GM21737 (cell line): ENCODE results near the gene LRRTM4.

Experiments used
- ATAC-seq: cut with Tn5 transposase; IDR thresholded peaks from one replicate; pipeline ENCODE4 v1.9.1; 2021; ENCODE audit warnings: mild to moderate bottlenecking, moderate library complexity; ENCODE audit not compliant: unreplicated experiment

Gene LRRTM4

GRCh38 chr2:77325395-77325794 is 196.8 kb downstream of the LRRTM4 start:
- no peak for ATAC-seq

- ATAC-seq: no peak
These were observed 199.7 kb downstream of the LRRTM4 start for GRCh38 chr2:77322431-77322830.

GRCh38 chr2:77314721-77315120 is 207.5 kb downstream of the LRRTM4 start:
- no peak for ATAC-seq

- ATAC-seq: no peak
These were observed 211.8 kb downstream of the LRRTM4 start for GRCh38 chr2:77310416-77310815.

- no peak for ATAC-seq
These were observed 212.5 kb downstream of the LRRTM4 start for GRCh38 chr2:77309725-77310124.

- no peak for ATAC-seq
These were observed 220.7 kb downstream of the LRRTM4 start for GRCh38 chr2:77301441-77301840.

- no peak for ATAC-seq
These were observed 225.4 kb downstream of the LRRTM4 start for GRCh38 chr2:77296791-77297190.

GRCh38 chr2:77294474-77294873 is 227.7 kb downstream of the LRRTM4 start:
- ATAC-seq: no peak

- no peak for ATAC-seq
These were observed 237.8 kb downstream of the LRRTM4 start for GRCh38 chr2:77284353-77284752.

GRCh38 chr2:77271262-77271661 is 250.9 kb downstream of the LRRTM4 start:
- ATAC-seq: no peak

GRCh38 chr2:77270433-77270832 is 251.7 kb downstream of the LRRTM4 start:
- ATAC-seq: no peak

GRCh38 chr2:77268626-77269025 is 253.6 kb downstream of the LRRTM4 start:
- ATAC-seq: no peak

- no peak for ATAC-seq
These were observed 289.2 kb downstream of the LRRTM4 start for GRCh38 chr2:77232909-77233425.

GRCh38 chr2:77228391-77228790 is 293.8 kb downstream of the LRRTM4 start:
- no peak for ATAC-seq

- no peak for ATAC-seq
These were observed 311.5 kb downstream of the LRRTM4 start for GRCh38 chr2:77210725-77211124.

- no peak for ATAC-seq
These were observed 314.8 kb downstream of the LRRTM4 start for GRCh38 chr2:77207331-77207730.

- no peak for ATAC-seq
These were observed 320.4 kb downstream of the LRRTM4 start for GRCh38 chr2:77201755-77202154.

GRCh38 chr2:77199411-77199810 is 322.8 kb downstream of the LRRTM4 start:
- no peak for ATAC-seq

- no peak for ATAC-seq
These were observed 328.2 kb downstream of the LRRTM4 start for GRCh38 chr2:77193858-77194448.

- ATAC-seq: no peak
These were observed 329.3 kb downstream of the LRRTM4 start for GRCh38 chr2:77192811-77193289.

- ATAC-seq: no peak
These were observed 330.5 kb downstream of the LRRTM4 start for GRCh38 chr2:77191665-77192064.

- no peak for ATAC-seq
These were observed 331.3 kb downstream of the LRRTM4 start for GRCh38 chr2:77190721-77191346.

GRCh38 chr2:77185052-77185451 is 337.1 kb downstream of the LRRTM4 start:
- ATAC-seq: no peak
